GM19438 (cell line): ENCODE measurements around the gene CPVL.
A peak's percentile ranks its signal among the peaks of the same experiment; 100 is the strongest.
"Not testable (repeated sequence)": the region's sequence is repeated elsewhere in the genome, so short reads cannot be mapped to it uniquely, and the experiment has no call there.

Source experiments
- ATAC-seq: cut with Tn5 transposase; IDR thresholded peaks from one replicate; pipeline ENCODE4 v1.9.1; 2021; ENCODE audit warnings: low read depth; ENCODE audit not compliant: unreplicated experiment

Gene CPVL

DNA sequence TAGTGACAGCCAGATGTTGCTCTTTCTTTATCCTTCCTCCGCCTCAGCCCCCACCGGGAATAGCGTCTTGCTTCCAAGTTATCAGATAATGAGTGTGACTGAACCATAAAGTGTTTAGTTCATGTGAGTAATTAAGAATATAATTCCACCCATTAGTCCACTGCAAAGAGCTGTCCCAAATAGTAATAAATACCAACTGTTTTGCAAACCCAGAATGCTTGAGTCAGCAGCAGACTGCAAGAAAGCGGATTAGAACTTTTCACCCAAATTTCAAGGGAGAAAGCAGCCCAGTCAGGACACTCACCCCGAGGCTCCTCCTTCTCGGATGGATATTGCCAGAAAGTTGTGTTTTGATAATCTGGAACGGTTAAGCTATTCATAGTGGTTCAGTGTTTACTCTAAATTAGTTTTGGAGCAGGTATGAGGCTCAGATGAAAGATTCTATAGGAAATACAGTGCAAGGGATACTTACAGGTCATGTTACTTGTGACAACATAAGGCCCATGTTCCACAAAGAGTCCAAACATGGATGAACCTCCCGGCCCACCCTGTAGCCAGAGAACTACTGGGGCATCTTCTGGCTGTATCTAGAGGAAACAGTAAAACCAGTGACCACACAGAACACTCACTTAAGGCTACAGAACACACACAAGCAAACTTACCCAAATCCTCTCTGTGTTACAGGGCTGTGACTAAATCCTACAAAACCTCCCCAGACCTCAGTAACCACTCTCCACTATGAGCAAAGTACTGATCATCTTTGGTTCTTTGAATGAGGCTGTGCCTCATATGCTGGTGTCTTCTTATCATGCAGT lies 50.5 kb downstream of the CPVL start:
- no peak for ATAC-seq

DNA sequence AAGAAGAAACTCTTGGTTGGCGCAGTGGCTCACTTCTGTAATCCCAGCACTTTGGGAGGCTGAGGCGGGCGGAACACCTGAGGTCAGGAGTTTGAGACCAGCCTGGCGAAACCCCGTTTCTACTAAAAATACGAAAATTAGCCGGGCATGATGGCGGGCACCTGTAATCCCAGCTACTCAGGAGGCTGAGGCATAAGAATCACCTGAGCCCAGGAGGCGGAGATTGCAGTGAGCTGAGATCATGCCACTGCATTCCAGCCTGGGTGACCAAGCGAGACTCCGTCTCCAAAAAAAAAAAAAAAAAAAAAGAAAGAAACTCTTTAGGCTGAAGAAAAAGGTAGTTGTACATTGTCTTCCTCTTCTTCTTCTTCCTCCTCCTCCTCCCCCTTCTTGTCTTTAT lies 53.2 kb downstream of the CPVL start:
- ATAC-seq: not testable (repeated sequence)

DNA sequence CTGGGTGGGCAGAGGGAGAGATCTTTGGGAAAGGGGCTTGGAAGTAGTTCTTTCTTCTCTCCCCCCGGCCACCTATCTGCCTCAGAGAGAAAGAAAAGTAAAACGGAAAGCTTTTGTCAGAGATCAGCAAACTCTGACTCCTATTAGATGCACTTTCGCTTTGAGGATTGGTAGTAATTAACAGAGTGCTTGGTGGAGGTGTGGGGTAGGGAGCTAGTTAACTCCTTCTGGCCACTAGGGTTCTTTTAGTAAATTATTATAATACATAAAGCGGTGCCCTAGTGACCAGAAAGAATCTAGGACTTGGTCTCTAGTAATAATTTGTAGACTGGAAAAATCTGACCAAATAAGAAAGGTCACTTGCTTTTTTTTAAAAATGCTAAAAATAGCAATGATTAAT lies 54.6 kb downstream of the CPVL start:
- ATAC-seq: peak; percentile 99

GRCh38 chr7:29090836-29091601 lies 55.3 kb downstream of the CPVL start:
- ATAC-seq: peak; percentile 28

- no peak for ATAC-seq
These were observed 56.1 kb downstream of the CPVL start for GRCh38 chr7:29090151-29090805.

GRCh38 chr7:29087840-29088170 lies 58.5 kb downstream of the CPVL start:
- ATAC-seq: no peak

- ATAC-seq: no peak
These were observed 59.8 kb downstream of the CPVL start for GRCh38 chr7:29086545-29086944.

DNA sequence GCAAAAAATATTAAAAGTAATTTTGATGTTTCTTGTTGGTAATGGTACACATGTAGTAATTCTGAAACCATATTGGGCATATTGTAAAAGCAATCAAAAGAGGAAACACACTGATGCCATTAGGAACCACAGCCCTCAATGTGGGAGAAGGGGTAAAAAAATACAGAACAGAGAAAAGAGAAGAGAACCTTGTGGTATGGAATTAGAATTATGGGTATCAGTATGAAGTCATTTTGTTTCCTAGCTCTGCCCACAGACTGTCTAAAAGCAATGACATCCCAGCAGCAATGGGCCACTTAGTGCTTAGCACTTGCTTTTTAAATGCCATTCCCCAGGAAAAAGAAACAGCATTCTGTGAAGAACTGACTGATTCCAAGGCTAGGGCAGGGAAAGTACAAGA lies 61.5 kb downstream of the CPVL start:
- no peak for ATAC-seq

- no peak for ATAC-seq
These were observed 65.5 kb downstream of the CPVL start for GRCh38 chr7:29080803-29081202.

- no peak for ATAC-seq
These were observed 67.8 kb downstream of the CPVL start for GRCh38 chr7:29078311-29079260.

DNA sequence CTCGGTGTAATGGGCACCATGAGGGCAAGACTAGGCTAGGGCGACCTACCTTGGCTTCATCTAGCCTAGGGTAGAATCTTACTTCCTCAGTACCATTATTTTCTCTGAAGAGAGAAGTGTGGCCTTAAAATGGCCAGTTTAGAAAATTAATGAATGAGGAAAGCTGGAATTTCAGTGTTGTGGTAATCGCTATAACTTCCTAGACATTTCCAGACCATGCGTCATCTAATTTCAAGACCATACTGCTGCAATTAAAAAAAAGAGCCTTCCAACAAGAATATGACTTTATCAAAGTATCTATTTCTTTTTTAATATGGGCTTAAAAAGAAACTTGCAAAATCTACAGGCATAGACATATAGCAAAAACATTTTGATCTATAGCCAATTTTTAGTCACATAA lies 68.5 kb downstream of the CPVL start:
- no peak for ATAC-seq

DNA sequence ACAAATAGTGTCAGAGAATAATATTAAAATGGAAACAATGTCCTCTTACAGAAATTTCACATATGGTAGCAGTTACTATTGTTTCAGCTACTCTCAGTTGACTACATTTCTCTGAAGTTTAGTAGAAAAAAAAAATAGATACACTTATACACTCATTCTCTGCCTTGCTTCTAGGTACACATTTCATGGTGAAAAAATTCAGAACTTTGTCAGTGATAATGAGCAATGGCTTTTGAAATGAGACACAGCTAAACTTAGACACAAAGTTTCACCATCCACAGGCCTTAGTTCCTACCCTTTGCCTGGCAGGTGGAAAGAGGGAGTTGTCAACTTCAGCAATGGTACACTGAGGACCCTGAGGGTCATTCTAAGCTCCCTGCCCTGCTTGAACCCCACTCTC lies 69.2 kb downstream of the CPVL start:
- no peak for ATAC-seq

- no peak for ATAC-seq
These were observed 69.7 kb downstream of the CPVL start for GRCh38 chr7:29076631-29077030.

- no peak for ATAC-seq
These were observed 70.7 kb downstream of the CPVL start for GRCh38 chr7:29075606-29076005.

DNA sequence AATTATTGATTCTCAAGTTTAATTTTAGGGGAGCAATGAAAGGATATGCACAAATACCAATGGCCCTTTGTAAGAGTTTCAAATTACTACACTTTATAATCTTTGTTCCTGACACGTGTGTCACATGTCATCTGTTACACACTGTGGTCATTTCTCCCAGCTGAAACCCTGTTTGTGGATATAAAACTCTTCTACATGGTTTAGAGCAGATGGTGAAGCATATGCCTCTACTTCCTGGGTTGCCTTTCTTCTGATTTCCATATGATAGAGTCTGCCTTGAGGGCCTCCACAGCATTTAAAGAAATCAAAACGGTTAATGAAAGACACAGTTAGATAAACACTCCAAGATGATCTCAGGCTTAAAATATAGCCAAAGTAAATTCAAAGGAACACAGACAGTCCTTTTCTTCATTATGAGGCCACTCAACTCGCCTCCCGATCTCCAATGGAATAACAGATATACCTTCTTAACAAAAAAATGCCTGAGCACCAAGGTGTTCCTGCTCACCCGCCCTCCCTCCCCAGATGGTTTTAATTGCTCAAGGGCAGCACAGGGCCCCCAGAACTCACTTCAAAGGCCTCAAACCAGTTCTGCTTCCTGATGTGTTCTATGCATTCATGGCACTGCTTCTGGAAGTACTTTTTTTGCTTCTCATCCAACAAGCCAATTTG lies 75.0 kb downstream of the CPVL start:
- no peak for ATAC-seq

- no peak for ATAC-seq
These were observed 79.7 kb downstream of the CPVL start for GRCh38 chr7:29066641-29067040.

- no peak for ATAC-seq
These were observed 81.0 kb downstream of the CPVL start for GRCh38 chr7:29065181-29065857.

DNA sequence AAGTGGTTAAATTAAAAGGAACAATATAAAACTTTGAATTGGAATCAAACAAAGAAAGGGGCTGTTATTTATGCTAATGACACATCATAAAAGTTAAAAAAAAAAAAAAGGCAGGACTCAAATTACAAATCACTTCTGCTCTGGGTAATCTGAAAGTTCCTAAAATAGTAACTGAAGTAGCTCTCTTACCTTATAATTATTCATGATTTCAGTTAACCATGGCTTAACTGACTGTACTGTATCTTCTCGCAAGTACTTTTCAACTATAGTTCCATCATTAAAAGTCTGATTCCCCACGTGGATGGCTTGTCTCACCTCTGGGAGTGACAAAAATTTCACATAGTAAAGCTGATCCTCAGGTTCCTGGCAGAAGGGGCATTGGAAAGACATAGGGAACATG lies 82.5 kb downstream of the CPVL start:
- no peak for ATAC-seq

- ATAC-seq: no peak
These were observed 83.1 kb downstream of the CPVL start for GRCh38 chr7:29063236-29063635.
